ENCODE results near the gene PALLD.
"Not testable (repeated sequence)": the region's sequence is repeated elsewhere in the genome, so short reads cannot be mapped to it uniquely, and the experiment has no call there.

PALLD gene

DNA sequence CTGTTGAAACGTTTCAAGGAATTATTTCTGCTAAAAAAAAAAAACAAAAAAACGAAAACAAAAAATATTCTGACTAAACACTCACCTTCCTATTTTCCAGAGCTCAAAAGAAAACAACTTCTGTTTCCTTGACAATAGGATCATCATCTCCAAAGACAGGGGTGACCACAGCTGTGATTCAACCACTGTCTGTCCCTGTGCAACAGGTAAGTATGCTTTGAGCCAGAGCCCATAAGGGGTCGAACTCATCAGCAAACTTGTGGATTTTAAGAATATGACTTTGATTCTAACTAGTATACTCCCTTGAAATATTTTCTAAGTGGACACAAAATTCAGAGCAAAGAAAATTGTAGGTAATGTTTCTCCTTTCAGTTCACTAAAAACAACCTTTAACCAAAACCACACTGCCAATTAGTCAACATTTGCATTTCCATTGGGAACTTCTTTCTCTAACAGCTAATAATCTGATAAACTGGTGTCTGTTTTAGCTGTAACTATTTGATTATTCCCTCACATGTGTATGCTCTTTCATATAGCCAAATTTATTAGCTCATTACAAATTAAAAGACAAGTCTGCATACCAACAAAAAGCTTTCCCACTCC lies 186.1 kb downstream of the PALLD start:
- no peak for DNase-seq

DNA sequence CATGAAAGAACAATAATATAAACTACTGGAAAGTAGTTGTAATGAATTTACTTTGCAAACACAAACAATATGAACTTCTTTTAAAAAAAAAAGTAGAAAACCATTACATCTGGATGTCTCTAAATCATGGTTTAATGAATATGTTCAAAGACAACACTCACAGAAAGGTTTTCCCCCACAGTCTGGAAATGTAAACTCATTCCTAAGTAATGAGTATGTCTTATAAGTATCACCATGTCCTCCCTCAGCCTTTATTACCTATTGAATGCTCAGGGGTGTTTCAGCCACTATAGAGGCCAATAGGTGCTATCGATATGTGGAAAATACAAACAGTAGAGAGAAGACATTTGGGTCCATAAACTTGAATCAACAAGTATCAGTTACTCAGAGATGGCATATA lies 186.7 kb downstream of the PALLD start:
- DNase-seq = no peak

DNA sequence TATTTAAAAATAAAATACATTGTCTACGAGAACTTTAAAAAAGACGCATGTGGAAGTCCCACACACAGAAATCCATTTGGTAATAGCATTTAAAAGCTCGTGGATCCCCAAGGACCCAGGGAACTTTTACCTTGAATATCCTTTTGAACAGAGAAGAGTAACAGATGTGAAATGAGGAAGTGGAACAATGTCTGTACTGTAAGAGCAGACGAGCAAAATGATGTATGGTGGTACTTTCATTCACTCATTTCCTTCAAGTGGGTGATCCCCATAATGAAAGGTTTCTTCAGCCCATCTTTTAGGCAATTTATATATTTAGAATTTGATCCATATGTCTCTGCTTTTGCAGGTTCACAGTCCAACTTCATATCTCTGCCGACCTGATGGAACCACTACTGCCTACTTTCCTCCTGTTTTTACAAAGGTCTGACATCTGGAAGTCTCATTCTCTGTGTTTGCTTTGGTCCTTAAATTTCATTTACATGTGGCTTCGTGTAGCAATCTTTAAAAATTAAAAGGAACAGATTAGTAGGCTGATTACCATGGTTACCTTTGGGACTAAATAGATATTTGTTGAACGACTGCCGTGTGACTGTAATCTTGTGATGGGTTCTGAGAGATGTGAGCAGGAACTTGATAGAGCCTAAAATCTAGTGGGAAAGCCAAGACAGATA lies 188.4 kb downstream of the PALLD start:
- DNase-seq = no peak

DNA sequence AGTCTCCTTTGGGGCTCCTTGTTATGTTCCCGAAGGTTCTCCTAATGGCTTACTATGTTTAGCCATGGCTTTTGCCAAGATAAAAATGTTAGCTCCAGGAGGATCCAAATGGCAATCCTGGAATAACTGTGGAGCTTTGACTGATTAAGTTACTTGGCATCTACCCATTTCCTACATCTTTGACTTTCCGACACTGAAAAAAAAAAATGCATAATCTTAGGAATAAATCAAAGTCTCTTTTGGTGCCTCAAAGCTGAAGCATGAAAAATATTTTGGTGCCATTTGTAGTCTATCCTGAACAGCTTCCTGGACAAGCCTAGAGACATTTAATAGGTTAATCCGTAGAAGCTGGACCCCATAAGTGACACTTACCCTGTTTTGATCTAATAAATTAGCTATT lies 191.7 kb downstream of the PALLD start:
- DNase-seq = no peak

DNA sequence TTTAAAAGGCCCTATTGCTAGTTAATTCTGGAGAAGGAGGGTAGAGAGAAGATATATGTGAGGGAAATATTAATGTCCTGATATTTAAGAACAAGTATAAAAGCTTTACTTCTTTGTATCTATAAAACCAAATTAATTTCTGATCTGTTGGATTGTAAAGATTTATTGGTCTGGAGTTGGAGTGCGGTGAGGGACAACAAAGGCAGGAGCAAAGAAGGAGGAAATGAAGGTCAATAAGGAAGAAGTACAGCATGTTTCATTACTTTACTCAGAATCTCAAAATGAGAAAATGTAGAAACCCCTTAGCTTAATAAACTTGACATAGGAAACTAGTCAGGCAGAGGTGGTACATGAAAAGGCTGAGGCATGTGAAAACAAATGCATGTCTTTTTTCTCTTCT lies 192.9 kb downstream of the PALLD start:
- no peak for DNase-seq

DNA sequence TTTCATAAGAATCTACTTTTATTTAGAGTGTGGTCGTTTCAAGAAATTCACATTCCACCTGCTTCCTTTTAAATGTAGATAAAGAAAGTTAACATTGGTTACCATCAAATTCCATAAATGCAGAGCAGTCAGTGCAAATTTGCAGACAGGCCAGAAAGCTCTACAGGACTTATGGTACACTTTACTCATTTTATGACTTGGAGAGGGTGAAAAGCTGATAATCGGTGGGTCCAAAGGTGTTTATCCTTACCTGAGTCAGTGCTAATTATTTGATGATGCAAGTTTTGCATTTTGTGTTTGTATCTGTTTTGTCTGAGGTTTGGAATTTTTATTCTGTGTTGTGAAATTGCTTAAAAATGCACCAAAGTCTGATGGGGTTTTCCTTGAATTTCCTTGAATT lies 193.3 kb downstream of the PALLD start:
- no peak for DNase-seq

DNA sequence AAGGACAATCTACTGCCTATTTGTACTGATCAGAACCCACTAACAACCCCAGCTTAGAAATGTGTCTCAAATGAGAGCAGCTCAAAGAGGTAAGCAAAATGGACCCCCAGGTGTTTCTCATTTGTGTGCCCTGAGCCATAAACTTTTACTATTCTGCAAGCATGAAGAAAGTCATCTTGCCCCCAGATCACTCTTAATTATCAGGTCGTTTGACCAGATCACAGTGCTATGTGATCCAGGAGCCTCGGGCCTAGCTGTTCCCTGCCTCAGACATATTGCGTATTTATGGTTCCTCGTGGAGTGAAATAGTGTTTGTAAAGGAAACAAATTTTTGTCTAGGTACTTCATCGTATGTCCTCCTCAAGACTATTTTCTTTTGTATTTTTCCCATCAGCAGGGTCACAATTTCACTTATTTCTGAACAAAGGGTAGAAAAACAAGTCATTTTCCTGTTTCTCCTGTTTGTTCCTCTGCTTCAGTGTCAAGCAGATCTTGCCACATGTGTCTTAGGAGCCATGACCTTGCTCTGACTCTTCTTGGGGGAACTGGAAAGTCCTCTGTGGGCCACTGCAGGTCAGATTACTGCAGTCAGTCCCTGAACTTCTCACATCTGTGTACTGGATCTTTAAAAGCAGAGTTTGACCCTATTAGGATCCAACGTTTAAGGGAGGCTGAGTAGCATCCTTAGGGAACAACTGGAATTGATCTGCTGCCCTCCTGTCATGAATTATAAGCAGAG lies 194.9 kb downstream of the PALLD start:
- no peak for DNase-seq

DNA sequence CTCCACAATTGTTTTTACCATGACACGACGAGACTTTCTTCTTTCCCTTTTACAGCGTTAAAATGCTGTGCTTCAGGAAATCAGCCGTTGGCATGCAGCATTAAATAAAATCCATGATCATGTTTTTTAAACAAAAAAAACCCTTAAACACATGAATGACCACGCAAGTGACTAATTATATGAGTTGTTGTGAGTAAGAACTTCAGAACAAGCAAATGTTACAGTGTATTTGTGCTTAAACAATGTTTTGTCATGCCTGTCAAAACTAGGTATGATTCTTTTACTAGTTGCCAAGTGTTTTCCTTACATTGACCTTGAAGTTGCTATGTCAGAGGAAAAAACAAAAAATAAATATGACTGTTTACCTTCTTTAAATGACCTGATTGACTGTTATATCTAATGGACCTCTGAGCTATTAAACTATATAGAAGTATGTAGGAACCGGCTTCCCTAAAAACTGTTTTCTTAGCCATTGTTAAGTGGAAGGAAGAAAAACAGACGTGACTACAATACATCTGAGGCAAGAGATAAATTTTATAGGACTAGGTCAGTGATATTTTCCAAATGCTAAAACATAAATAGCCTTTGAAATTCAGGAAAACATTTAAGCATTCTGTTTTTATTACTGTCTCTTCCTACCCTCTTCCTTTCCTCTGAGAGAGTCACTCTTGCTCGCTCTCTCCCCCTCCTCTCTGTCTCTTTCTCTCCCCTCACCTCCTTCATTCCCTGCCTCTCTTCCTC lies 197.1 kb downstream of the PALLD start:
- no peak for DNase-seq

DNA sequence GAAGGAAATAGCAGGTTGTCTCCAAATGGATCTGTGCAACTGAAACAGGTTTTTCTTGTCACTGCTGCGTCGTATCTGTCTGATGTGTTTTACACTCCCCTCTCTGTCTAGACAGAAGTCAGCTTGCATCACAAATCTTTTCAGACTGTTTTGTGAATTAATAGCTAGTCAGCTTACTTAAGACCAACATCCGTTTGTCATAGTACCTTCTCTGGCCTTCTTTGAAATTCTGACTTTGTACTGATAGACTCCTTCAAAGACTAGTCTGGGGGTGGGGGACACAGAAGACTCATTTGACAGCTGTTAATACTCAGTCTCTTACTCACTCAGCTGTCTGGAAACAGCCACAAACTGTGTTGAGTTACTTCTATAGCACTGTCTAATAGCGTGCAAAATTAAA lies 197.8 kb downstream of the PALLD start:
- DNase-seq = no peak

DNA sequence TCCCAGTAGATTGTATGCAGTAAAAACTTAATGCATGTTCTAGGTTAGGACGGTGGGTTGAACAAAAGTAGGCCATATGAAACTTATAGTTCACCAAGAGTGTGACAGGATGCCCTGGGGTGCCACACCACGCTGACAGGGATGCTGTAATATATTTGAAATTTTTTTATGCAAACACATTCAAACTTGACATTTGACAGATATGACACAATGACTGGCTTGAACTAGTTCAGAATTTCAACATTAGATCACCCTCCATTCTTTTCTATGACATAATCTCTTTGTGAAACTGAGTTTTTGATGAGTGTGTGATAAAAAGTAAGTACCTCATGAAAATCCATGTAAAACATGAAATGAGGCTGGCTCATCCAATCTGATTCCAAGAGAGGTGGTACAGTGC lies 198.4 kb downstream of the PALLD start:
- no peak for DNase-seq

DNA sequence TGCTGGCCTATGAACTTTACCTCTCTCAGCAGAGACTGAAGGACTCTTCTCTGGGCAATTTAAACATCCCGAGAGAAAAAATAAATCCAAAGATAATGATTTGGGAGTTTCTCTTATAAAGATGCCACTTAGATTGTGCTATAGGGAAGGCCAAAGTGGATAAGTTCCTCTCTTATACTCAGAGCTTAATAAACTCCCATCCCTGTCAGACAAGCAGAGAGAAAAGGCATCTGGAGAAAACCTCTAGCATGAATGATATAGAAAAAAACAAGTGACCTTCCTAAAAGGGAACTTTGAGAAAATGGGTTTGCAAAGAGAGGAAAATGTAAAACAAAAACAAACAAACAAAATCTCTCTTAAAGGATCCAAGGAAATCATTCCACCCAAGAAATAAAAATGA lies 199.4 kb downstream of the PALLD start:
- no peak for DNase-seq

DNA sequence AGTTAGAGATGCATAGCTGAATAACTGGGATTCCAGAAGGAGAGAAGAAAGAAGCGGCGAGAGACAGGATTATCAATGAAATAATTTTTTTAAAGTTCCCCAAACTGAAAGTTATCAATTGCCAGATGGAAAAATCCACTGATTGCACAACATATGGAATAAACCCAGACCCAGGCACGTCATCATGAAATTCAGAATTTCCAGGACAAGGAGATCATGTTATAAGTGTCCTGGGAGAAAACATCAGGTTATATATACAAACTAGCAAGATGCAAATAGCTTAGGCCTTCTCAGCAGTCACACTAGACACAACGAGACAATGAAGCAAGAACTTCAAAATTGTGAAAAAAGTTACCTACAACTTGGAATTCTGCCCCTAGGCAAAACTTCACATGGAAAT lies 200.0 kb downstream of the PALLD start:
- no peak for DNase-seq

DNA sequence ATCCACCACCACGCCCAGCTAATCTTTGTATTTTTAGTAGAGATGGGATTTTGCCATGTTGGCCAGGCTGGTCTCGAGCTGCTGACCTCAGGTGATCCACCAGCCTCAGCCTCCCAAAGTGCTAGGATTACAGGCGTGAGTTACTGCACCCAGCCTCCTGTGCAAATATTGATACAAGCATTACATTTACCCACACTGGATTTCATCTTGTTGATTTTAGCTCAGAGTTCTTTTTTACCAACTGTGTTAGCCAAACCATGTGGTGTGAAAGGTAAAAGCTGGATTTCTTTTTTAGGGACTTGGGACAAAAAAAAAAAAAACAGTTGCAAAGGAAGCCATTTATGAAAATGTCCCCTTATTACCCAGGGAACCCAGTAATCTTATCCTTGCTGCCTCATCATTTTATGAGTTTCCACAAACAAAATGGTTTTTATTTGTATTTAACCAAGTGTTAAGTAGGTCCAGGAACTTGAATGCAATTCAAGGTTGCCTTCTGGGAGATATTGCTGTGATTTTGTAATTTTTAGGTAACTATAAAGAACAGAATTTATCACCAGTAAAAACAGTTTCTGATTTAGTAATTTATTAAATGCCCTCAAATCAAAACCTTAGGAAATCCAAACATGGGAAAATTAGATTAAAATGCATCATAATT lies 202.5 kb downstream of the PALLD start:
- DNase-seq = no peak

DNA sequence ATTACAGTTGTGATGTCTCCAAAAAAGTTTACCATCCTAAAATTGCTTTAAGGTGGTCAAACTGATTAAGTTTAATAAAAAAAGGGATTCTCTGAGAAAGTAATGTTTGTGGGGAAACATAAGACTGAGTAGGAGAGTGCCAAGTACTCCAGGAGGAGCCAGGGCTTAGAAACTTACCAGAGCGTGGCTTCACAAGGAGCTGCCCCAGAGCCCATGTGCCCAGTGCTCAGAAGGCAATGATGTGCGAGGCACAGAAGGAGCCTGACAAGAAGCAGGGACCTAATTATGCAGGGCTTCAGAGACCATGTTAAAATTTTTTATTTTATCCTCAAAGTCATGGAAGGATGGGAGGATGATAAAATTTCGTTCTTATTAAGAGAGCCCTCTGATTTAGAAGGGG lies 204.2 kb downstream of the PALLD start:
- no peak for DNase-seq

DNA sequence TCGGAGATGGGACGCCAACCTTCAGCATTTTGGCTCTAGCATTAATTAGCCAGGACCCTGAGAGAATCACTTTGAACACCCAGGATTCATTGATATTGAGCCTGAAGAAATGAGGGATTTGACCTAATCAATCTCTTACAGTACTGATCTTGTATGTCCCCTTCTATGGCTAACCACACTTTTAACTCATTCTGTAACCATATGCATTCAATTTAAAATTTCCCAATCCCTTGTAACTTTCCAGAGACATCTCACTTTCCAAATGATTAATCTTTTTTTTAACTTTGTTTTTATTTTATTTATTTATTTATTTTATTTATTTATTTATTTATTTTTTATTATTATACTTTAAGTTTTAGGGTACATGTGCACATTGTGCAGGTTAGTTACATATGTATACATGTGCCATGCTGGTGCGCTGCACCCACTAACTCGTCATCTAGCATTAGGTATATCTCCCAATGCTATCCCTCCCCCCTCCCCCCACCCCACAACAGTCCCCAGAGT lies 205.8 kb downstream of the PALLD start:
- not testable (repeated sequence) for DNase-seq

DNA sequence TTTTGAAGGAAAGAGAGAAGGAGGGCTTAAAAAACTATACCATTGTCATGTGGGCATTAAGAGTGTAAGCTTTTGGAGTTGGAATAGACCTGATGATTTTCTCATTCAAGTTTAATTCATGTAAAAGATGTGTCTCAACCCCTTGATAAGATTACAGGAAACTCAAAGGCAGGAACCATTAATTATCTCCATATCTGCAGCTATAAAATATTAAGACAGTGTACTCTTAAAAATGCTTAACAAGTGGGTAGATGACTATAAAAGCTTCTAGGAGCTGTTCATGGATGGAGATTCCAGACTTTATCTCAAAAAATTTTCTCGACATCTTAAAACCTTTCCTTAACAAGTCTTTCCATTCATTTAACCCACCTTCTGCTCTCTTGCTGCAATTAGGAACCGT lies 208.3 kb downstream of the PALLD start:
- no peak for DNase-seq

DNA sequence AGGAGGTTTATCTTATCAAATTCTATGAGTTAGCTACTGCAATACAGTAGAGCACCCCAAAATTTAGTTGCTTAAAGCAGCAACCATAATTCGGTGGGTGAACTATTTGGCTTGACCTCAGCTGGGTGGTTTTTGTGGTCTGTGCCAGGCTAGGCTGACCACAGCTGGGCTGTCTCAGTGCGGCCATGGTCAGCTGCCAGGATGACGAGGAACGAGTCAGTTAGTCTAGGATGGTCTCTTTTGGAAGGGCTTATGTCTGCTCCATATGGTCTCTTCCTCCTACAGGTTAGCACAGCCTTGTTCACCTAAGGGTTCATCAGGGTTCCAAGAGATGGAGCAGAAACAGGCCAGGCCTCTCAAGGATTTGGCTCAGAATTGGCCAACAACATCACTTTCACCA lies 210.4 kb downstream of the PALLD start:
- no peak for DNase-seq

DNA sequence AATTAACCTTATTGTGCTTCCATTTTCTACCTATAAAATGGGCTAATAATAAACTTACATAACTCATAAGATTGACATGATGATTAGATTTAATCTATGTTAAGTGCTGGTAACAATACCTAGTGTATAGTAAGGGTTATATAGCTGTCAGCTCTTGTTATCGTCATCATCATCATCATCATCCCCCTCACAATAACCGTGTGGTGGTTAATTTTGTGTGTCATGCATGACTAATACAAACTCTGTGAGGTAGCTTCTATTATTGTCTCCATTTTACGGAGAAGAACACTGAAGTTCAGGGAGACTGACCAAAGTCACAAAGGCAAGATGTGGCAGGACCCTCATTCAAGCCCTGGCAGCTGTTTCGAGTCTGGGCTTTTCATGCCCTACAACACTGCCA lies 211.3 kb downstream of the PALLD start:
- no peak for DNase-seq

DNA sequence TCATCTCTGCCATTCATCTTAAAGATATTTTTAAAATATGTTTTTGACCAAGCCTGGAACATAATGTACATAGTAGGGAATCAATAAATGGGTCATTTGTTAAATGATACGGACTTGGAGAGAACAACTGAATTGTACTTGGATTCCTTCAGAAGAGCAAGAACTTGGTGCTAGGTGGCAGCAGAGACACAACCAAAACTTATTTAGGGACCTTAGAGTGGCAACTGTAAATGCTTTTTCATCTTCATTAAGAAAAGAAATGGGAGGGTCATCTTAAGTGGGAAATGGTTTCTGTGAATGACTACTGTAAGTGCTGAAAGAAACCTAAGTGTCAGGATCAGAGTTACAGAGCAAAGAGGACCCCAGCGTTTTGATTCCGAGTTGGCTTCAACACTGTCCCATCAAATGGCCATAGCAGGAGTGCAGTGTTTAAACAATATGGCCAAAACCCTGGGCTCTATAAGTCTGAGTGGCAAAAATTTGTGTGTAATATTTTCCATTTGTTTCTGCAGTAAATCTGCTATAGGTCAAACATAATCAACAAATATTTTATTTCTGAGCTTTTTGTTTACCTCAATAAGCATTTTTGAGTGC lies 213.6 kb downstream of the PALLD start:
- DNase-seq = no peak

DNA sequence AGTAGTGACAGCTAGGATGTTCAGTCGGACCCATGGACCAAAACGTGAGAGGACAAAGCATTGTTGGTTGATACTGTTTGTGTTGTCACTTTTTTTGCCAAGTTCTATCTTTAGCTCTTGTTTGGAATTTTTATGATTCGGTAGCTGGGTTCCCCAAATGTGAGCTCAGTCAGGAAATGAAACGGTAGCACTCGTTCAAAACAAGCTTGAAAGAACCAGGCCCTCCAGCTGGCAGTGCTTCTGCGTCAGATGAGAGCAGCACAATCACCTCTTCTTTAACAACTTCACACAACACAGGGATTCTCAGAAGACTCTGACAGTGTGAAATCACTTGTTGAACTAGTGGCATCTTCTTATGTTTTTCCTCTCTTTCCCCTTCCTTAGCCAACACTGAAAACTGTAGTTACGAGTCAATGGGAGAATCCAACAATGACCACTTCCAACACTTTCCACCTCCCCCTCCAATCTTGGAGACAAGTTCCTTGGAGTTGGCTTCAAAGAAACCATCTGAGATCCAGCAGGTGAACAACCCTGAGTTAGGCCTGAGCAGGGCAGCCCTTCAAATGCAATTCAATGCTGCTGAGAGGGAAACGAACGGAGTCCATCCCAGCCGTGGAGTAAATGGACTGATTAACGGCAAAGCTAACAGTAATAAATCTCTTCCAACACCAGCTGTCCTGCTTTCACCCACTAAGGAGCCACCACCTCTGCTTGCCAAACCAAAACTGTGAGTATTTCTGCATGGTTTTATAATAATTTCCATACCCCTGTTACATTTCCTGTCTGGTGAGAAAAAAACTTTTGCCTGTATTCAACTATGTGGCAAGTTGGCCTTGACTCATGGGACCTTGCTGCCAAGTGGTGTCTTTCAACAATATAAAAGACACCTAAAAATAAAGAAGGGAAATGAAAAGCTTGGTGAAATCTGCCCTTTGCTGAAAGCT lies 214.6 kb downstream of the PALLD start:
- DNase-seq = no peak

DNA sequence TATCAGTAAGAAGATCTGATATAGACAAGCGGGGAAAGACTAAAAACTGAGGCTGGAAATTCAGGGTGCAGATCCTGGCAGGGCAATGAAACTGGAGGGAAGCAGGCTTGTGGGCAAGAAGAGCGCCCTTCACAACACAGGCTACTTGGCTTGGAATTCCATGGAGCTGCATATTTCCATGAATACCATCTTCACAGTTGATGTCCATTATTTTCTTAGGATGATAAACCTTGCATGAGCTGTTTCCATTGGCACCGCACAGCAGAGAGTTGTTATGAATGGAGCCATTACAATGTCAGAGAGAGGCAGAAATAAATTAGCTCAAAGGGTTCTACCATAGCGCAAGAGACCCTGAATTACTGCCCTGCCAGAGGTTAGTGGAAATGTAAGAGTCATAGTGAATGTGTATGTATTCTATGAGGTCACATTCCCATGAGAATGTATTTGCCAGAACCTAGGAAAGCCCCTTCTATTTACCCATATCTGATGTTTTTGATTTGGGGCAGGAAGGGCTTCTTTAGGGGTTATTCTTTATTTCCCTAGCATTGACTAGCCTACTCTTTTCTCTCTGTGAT lies 215.6 kb downstream of the PALLD start:
- DNase-seq = no peak

Data from activated T-cell treated with anti-CD3 and anti-CD28 coated beads, Interleukin-2, amount 50 U/mL, for 1 hour (primary cell).